ENCODE measurements around the gene NACC2.
"Not testable (repeated sequence)": the region's sequence is repeated elsewhere in the genome, so short reads cannot be mapped to it uniquely, and the experiment has no call there.

NACC2 gene

GRCh38 chr9:136079211-136079915, 15.7 kb downstream of the NACC2 start:
- no peak for DNase-seq

DNA sequence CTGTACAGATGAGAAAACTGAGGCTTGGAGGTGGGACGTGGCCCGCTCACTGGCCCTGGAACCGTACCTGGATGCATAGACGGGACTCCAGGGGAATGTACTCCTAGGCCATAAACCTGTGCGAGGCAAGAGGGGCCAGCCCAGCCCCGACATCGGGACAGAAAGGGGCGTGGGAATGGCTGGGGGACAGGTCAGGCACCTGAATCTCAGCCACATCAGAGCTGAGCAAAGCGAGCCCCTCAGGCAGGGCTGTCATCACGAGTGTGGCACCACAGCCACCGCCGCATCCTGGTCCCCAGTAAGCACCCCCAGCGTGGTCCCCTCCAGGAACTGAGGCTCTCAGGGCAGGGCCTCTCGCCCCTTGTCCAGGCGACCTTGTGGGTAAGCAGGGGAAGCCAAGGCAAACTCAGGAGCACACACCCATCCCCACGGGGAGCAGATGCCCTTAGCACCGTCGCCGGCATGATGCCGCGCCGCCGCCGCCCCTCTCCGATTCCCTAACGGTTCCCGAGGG, 16.5 kb downstream of the NACC2 start:
- no peak for DNase-seq

DNA sequence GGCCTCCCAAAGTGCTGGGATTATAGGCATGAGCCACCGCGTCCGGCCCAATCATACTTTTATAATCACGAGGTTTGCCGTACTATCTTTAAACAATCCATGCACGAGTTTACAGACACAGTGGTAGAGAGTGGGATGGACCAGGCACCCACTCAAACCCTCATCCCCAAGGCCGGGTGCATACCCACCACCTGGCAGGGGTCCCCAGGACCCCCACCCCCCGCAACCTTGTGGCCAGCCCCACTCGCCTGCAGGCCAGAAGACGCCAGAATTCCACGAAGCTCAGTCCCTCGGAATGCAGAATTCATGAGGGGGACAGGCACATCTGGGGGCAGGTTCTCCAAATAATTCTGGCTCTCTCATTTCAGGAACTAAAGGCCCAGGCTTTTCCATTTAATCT, 17.1 kb downstream of the NACC2 start:
- no peak for DNase-seq

DNA sequence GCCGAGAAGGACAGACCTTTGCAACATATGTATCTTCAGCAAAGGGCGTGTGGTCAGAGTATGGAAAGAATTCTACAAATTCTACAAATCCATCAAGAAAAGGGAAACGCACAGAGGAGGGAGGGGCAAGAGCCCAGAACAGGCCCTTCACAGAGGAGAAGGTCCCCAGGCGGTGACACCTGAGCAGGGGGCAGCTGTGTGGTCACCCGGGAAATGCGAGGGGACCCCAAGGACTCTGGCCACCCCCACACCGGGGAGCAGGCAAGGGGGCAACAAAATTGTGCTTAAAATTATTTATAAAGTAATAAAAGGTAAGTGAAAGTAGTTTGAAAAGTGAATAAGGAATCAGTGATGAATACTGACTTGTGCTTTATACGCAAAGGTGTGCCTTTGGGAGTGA, 17.6 kb downstream of the NACC2 start:
- no peak for DNase-seq

DNA sequence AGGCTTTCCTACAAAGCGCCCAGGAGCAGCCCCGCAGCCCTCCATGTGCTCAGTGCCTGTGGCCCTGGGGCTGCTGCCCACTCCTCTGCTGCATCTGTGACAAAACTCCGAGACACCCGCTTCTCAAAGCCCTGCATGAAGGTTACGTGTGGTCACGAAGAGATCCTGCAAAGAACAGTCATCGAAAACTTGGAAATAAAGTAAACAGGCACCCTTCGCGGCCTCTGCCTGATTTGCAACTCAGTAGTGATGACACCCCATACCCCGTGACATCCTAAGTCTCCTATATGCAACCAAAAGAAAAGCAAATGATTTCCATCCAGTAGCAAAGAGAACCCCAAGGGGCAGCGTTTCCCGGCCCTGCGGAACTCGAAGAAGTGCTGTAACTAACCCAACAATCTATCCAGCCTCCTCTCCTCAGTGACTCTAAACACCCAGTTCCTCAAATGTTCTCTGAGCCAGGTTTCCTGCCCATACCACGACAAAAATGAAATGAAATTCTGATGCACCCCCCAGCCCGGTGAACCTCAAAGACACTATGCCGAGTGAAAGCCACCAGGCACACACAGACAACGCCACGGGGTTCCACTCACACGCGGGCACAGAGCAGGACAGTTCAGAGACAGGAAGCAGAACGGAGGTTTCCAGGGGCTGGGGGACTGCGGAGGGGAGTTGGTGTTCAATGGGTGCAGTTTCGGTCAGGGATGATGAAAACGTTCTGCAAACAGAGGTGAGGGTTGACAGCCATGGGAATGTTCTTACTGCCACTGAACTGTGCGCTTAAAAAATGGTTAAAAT, 19.0 kb downstream of the NACC2 start:
- DNase-seq, result no peak

DNA sequence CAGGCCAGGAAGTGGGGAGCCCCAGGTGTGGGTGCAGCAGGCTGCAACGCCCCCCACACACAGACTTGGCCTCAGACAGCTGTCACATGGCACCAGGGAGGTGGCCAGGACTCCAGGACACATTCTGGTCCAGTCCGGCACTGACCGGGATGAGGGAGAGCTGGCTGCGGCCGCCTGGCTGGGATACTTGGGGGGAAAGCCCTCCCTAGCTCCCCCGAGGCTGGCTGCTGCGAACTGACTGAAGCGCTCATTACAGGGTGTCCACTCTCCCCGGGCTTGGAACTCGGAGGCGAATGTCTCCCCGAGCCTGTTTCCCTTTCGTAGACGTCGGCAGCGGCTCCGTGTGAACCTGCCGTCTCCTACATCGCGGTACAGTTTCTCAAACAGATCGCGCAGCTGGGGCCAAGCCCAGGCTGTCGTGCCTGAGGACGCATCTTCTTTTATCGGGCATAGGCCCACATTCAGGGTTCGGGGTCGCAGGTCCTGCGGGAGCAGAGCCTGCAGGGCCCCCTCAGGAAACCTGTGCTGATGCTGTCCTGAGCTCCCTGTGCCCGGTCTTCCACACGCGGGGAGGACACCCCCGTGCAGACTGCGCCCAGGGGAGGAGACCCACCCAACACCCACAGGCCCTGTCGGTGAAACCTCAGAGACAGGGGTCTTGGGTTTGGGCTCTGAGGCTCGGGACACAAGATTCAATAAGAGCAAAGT, 19.8 kb downstream of the NACC2 start:
- no peak for DNase-seq

- no peak for DNase-seq
Measured at GRCh38 chr9:136074706-136075105, 20.4 kb downstream of the NACC2 start.

- DNase-seq, result no peak
Measured at GRCh38 chr9:136062657-136063439, 32.2 kb downstream of the NACC2 start.

GRCh38 chr9:136061916-136062315, 33.2 kb downstream of the NACC2 start:
- not testable (repeated sequence) for DNase-seq

GRCh38 chr9:136061405-136061804, 33.7 kb downstream of the NACC2 start:
- DNase-seq, result no peak

- no peak for DNase-seq
Measured at GRCh38 chr9:136060671-136061371, 34.3 kb downstream of the NACC2 start.

GRCh38 chr9:136059851-136060670, 35.0 kb downstream of the NACC2 start:
- DNase-seq, result no peak

DNA sequence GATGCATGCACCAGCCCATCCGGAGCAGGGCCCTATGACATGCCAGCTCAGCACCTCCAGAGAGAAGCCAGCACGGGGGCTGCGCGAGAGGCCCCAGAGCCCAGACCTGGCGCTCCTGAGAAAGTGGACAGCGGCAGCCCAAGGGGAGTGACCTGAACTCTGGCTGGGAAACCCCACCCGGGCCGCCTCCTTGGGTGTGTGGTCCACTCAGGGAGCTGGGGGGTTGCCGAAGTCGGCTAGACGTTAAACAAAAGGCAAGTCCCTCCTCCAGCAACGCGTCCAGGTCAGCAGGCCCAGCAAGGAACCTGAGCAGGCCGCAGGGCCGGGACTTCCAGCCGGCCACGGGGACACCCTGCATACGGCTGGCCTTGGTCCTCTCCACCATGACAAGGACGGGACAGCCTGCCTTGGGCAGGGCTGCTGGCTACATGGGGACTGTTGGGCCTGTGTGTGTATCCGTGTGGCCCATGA, 35.7 kb downstream of the NACC2 start:
- DNase-seq, result no peak

DNA sequence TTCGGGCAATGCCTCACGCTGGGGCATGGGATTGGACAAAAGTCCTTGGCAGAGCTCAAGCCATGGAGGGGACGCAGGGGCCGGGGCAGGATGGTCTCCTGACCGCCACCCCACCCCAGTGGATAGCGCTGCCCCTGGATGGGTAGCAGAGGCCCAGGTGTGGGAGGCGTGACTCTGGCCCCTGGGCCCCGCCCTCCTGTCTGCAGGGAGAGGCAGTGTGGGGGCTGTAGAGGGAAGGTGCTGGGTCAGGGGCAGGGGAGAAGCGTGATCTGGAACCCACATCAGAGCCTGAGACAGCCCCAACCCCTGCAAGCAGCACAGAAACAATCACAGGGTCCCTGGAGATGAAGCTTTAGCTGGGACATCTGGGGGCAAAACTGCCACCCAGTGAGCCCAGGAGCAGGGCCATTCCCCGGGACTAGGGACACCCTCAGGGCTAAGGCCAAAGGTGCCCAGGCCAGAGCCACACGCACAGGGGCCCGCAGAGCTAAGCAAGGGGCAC, 36.2 kb downstream of the NACC2 start:
- DNase-seq, result no peak

DNA sequence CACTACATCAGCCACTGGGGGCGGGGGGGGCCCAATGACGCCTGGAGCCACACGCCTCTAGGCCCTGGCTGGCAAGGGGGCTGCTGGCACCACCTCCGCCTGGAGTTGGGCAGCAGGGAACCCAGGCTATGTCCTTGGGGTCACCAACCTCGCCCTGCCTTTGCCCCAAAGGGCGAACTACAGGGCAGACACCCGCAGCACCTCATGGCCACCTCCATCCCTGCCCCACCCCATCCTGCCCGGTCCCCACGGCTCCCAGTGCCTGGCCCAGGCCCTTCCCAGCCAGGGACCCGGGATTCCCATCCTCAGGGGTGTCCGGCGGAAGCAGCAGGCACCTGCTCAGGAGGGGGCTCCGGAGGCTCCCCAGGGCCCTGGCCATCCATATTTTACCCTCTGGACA, 37.0 kb downstream of the NACC2 start:
- no peak for DNase-seq

DNA sequence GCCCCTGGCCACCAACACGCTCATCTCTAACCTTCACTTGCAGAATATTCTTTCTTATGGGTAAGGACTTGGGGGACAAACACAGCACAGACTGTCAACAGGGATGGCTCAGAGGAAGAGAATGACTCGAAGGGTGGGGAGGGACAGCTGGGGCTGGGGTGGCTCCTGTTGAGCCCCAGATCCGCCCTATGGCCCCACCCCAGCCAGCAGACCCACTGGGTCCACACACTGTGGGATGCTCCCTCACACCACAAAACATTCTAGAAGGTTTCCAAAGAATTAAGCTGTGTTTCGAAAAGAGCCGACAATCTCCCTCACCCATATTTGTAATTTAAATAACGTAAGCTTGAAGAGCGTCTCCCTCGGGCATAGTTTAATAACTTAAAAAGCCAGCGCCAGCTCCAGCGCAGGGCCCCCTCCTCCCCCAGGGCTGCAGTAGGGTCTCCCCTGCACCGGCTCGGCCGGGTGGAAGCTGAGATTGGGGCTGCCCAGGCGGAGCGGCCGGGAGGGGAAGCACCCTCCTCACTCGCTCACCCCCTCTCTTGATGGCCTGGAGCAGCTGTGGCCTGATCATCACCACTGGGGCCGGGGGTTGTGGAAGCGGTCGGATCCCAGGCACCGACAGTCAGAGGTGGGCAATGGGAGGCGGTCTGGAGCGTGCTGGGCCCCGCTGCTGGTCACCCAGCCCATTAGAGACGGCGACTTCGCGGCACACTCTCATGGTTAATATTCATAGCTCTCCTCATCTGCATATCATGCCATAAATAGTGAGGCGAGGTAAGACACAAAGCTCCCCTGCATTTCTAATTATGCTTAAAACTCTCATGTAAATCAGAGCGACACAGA, 37.6 kb downstream of the NACC2 start:
- no peak for DNase-seq

DNA sequence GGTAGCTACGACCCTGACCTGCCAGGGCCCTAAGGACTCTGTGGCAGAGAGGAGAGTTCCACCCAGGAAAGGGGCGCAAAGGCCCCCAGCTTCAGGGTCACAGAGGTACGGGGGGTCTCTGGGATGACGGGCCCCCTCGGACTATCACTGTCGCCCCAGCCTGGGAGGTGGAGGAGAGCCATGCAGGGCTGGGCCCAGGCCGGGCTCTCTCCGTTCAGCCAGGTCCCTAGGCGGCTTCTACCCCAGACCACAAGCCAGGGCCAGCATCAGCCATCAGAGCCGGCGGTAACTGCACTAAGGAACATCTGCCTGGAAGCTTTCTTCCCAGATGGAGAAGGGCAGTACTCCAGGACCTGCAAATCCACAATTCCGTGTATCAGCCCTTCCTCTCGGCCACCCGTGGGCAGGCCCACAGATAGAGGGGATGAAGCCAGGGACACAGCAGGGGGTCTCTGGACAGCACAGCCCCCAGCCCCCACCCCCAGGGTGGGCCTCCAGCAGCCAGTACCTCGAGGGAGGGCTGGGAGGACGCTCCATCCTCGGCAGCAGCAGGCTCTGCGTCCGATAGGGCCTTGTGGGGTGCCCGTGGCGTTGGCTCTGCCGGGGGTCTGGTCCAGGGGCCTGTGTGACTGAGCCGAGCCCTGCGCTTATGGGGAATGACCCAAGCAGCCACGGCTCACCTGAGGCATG, 38.4 kb downstream of the NACC2 start:
- no peak for DNase-seq

DNA sequence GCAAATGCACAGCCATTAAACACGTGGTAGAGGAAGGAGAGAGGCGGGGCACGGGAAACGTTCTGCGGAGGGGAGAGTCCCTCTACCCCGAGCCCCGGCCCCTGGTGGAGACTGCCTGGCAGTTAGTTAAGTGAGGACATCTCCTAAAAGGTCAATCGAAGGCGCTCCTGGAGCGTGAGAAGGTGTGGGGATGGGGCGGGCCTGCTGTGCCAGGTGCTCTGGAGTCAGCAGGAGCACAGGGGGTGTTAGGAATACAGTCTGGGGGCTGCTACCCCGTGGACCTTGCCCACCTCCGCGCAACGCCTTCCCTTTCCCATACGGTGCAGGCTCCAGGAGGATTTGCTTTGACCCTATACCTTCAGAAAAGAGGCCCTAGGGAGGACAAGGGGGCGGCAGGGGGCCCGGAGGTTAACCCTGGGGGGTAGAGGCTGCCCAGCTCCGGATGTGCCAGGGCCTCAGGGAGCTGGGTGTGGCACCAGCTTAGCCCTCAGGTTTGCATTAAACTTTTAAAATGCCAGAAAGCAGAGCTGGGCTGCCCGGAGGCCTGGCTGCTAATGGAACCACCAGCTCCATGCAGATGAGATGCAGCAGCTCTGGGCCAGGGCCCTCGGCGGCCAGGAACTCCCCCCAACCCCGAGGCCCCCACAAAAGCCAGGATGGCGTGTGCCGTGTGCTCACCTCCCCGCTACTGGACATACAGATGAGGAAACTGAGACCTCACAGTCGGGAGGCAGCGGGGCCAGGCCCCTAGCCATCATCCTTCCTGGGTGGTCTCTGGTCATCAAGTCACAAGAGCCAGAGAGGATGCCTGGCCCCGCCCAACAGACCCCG, 39.2 kb downstream of the NACC2 start:
- no peak for DNase-seq
